ENCODE results near the gene RPL34. TPM values are rescaled to one million over a fixed set of nuclear protein-coding genes. Genes with fewer than 3 reads are reported as not detected.

The RPL34 gene
- total RNA-seq, 1 donor from 2014 or later: 1,411 TPM

GRCh38 chr4:108674356-108674977 is 54.1 kb downstream of the RPL34 start:
- Histone ChIP-seq H3K36me3 (ENCODE audit: control insufficient read depth, insufficient read depth, low read length) (no peaks in the 10 kb centered on the region), H3K4me3 (ENCODE audit: low read depth, low read length) (no peak overlapping the region), H3K27me3 (ENCODE audit: control insufficient read depth, insufficient read depth, low read length) (no peaks in the 10 kb centered on the region)
- no peak for TF ChIP-seq CTCF (IDR thresholded peaks at IDR 0.05; ENCODE audit: insufficient read depth, low read length, poor library complexity, severe bottlenecking)
- no peak for DNase-seq (ENCODE audit: low read depth)

Other genes with a start within 250 kb of the RPL34 start
- gene OSTC, start 30.0 kb downstream of the RPL34 start, total RNA-seq: 119 and 137 TPM in 2 replicates
- 0.04 TPM in 1 of 2 replicates, not detected in the other for gene ETNPPL, start 142.5 kb downstream of the RPL34 start, total RNA-seq

Measured in kidney epithelial cell (primary cell).